Thoracic aorta (tissue), 2 donors: ENCODE measurements around the gene SPECC1L. TPM values are rescaled to one million over a fixed set of nuclear protein-coding genes. Genes with fewer than 3 reads are reported as not detected.

Experiments
- ATAC-seq: fragments of 150-250 bp; one replicate; pipeline ENCODE4 v1.8.0; 2017; ENCODE audit warnings: low read depth; ENCODE audit not compliant: insufficient number of reproducible peaks, low FRiP score
- DNase-seq: peaks from one replicate; pipeline ENCODE4 v3.0.0-alpha.2; 2020; ENCODE audit warnings: low spot score
- H3K27ac ChIP-seq, 2 donors: fragments of 200-600 bp; sonication (generic); 1 replicate in 1 of 2; 2 replicates in 1 of 2; pipeline ENCODE4 v1.5.1; 2016; ENCODE audit warnings: mild to moderate bottlenecking in 2 of 2, moderate library complexity in 2 of 2
- H3K27me3 ChIP-seq: fragments of 200-600 bp; sonication (generic); replicated peaks from 2 replicates; pipeline ENCODE4 v1.6.0; 2016; ENCODE audit warnings: mild to moderate bottlenecking; ENCODE audit not compliant: insufficient read depth
- H3K36me3 ChIP-seq: fragments of 200-600 bp; sonication (generic); one replicate; pipeline ENCODE4 v1.5.1; 2016
- H3K4me1 ChIP-seq, 2 donors: fragments of 200-600 bp; sonication (generic); 1 replicate in 1 of 2; 2 replicates in 1 of 2; pipeline versions ENCODE4 v1.5.1 to v1.6.0; 2016; ENCODE audit warnings: low read depth in 2 of 2, mild to moderate bottlenecking in 1 of 2; ENCODE audit not compliant: control insufficient read depth in 1 of 2
- H3K4me3 ChIP-seq: fragments of 200-600 bp; sonication (generic); 2 replicates; pipeline ENCODE4 v1.5.1; 2016; ENCODE audit warnings: mild to moderate bottlenecking
- H3K9me3 ChIP-seq: fragments of 200-600 bp; sonication (generic); 2 replicates; pipeline ENCODE4 v1.5.1; 2016
- CTCF ChIP-seq: fragments of 200-600 bp; sonication (generic); IDR thresholded peaks from one replicate; pipeline ENCODE4 v1.5.1; 2019; ENCODE audit warnings: antibody characterized with exemption
- total RNA-seq, 2 donors: library from RNA; depleted of rRNA; stranded (reverse); fragments of >200 nt; gene quantifications; one replicate each; pipeline versions ENCODE4 v1.1.0 to v1.2.3, GENCODE V29; 2016

SPECC1L gene
- total RNA-seq, 2 donors from 2014 or later: 49.4 to 50.0 TPM

DNA sequence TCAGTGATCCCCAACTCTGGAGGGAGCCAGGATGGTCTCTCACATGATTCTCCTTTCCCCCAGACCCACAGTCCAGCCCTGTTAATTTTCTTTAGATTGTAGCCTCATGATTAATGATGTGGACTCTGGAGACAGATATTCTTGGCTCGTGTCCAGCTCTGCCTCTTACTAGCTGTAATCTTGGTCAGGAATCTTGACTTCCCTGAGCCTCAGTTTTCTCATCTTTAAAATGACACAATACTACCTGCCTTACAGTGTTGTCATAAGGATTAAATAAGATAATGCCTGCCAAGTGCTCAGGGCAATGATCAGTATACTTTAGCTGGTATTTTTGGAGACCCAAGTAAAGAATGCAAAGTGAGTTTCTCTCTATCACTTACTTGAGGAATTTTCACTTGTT lies 60.0 kb downstream of the SPECC1L start:
- no peak for TF ChIP-seq CTCF
- Histone ChIP-seq H3K9me3 (no peaks in the 10 kb centered on the region), H3K4me1 (peaks cover 0 to 5% of the 10 kb centered on the region in 2 donors), H3K36me3 (peaks cover 11% of the 10 kb centered on the region), H3K27me3 (no peaks in the 10 kb centered on the region), H3K4me3 (no peak overlapping the region), H3K27ac (no peak overlapping the region)
- ATAC-seq: no peak
- no peak for DNase-seq

DNA sequence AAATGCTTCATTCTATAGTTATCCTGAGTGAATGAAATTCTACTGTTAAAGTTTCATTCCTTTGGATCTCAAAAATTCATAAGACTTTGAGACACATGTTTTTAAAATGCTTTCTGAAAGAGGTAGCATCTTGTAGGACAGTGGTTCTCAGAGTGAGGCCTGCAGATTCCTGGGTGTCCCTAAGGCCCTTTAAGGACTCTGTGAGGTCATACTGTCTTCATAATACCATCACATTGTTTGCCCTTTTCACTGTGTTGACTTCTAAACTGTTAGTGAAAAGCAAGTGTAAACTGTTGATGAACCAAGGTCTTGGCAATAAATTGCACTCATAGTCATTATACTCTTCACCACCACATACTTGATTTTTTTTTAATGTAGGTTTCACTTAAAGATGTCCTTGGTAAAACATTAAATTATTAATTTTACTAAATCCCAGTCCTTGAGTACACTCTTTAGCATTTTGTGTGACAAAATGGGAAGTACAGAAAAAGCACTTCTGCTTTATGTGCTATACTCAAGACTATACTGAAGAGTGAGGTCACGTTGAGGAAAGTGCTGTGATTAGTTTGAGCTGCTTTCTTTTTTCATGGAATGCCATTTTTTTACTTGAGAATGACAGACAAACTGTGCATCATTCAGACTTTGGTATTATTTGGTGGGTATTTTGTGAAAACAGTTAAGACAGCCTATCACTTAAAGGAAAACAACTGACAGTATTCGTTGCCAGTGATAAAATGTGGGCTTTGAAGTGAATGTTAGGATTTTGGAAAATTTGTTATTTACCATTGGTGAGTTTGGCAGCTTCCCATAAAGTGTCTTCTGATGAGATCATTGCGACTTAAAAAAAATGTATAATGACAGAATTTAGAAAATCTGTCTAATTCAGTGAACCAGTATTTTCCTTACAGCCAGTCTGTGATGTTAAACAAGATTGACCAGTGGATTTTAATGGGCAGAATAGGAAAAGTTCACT lies 61.1 kb downstream of the SPECC1L start:
- Histone ChIP-seq H3K4me3 (no peak overlapping the region), H3K36me3 (peaks cover 11% of the 10 kb centered on the region), H3K27me3 (no peaks in the 10 kb centered on the region), H3K9me3 (no peaks in the 10 kb centered on the region), H3K4me1 (no peaks in the 10 kb centered on the region), H3K27ac (no peak overlapping the region)
- no peak for ATAC-seq
- TF ChIP-seq CTCF: no peak
- no peak for DNase-seq

DNA sequence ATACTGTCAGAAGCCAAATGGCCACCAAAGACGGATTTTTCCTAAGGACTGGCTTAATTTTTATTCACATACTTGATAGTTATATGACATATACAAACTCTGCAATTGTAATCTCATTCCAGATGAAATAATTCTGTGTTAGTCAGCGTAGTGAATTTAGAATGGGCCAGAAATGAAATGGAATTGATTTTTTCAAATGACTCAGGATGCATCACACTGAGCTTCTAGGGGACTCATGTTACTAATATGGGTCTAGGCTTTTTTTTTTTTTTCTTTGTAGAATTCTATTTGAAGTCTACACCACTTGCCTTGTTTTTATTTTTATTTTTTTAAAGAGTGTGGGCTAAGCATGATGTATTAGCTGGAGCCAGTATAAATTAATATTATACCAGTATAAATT lies 62.7 kb downstream of the SPECC1L start:
- DNase-seq (no peak), ATAC-seq (no peak)
- Histone ChIP-seq H3K4me3 (no peak overlapping the region), H3K27me3 (no peaks in the 10 kb centered on the region), H3K9me3 (no peaks in the 10 kb centered on the region), H3K4me1 (no peaks in the 10 kb centered on the region), H3K36me3 (peaks cover 17% of the 10 kb centered on the region), H3K27ac (no peak overlapping the region)
- no peak for TF ChIP-seq CTCF

- peaks cover 0 to 11% of the 10 kb centered on the region in 2 donors for H3K4me1 ChIP-seq
Measured at GRCh38 chr22:24335496-24335895, 64.9 kb downstream of the SPECC1L start.

More at GRCh38 chr22:24335496-24335895, 64.9 kb downstream of the SPECC1L start:
- H3K9me3 ChIP-seq: no peaks in the 10 kb centered on the region
- no peaks in the 10 kb centered on the region for H3K27me3 ChIP-seq
- H3K4me3 ChIP-seq: no peak overlapping the region
- ATAC-seq (no peak), DNase-seq (no peak)
- H3K27ac ChIP-seq: no peak overlapping the region
- peaks cover 16% of the 10 kb centered on the region for H3K36me3 ChIP-seq
- TF ChIP-seq CTCF: no peak
